Measurements from ENCODE around the gene CXCL6.

CXCL6 gene

DNA sequence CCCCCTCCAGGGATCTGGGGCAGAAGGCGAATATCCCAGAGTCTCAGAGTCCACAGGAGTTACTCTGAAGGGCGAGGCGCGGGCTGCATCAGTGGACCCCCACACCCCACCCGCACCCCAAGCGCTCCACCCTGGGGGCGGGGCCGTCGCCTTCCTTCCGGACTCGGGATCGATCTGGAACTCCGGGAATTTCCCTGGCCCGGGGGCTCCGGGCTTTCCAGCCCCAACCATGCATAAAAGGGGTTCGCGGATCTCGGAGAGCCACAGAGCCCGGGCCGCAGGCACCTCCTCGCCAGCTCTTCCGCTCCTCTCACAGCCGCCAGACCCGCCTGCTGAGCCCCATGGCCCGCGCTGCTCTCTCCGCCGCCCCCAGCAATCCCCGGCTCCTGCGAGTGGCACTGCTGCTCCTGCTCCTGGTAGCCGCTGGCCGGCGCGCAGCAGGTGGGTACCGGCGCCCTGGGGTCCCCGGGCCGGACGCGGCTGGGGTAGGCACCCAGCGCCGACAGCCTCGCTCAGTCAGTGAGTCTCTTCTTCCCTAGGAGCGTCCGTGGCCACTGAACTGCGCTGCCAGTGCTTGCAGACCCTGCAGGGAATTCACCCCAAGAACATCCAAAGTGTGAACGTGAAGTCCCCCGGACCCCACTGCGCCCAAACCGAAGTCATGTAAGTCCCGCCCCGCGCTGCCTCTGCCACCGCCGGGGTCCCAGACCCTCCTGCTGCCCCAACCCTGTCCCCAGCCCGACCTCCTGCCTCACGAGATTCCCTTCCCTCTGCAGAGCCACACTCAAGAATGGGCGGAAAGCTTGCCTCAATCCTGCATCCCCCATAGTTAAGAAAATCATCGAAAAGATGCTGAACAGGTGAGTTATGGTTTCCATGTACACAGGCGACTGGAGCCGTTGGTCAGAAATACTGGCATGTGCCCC lies 32.9 kb downstream of the CXCL6 start, which contains the start of gene CXCL1:
Gene CXCL1, plus strand, starts transcription at position 264 of the 926 bp plus-strand sequence. Its CDS starts 78 bp downstream, at position 342.
- DNase-seq, result peak; percentile 48

DNA sequence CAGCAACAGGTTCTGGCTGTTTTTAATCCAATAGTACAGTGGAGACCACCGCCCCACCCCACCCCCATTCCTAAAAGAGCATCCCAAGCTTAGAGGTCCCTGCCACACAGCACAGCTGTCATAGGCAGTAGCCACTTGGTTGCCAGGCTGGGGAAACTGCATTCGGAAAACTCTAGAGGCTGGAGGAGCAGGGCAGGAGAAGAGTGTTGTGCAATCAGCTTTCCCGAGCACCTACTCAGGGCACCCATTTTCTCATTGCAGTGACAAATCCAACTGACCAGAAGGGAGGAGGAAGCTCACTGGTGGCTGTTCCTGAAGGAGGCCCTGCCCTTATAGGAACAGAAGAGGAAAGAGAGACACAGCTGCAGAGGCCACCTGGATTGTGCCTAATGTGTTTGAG lies 33.8 kb downstream of the CXCL6 start:
- DNase-seq, result no peak

GRCh38 chr4:73870768-73871167 lies 34.3 kb downstream of the CXCL6 start:
- DNase-seq, result no peak

GRCh38 chr4:73871511-73872310 lies 35.2 kb downstream of the CXCL6 start:
- DNase-seq, result no peak

- peak; percentile 48 for DNase-seq
These were observed 36.0 kb downstream of the CXCL6 start for GRCh38 chr4:73872316-73873108.

DNA sequence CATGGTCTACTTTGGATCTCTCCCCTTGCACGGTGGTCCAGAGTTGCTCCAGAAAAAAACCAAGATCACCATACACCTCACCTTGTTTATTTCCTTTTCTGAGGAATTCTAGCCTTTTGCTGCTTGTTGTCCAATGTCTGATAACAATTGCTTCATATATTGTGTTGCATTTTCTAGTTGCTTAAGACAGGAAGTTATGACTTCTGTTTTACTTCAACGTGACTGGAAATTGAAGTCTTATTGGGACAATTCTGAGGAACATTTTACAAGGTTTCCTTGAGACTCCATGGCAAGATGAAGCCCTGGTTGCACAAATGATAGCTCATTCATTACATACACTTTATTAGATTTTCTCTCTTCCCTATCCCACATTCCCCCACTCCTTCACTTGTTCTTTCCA lies 37.9 kb downstream of the CXCL6 start:
- DNase-seq, result peak; percentile 11

GRCh38 chr4:73875401-73875800 lies 38.9 kb downstream of the CXCL6 start:
- DNase-seq, result no peak

- no peak for DNase-seq
These were observed 46.8 kb downstream of the CXCL6 start for GRCh38 chr4:73883306-73883705.

DNA sequence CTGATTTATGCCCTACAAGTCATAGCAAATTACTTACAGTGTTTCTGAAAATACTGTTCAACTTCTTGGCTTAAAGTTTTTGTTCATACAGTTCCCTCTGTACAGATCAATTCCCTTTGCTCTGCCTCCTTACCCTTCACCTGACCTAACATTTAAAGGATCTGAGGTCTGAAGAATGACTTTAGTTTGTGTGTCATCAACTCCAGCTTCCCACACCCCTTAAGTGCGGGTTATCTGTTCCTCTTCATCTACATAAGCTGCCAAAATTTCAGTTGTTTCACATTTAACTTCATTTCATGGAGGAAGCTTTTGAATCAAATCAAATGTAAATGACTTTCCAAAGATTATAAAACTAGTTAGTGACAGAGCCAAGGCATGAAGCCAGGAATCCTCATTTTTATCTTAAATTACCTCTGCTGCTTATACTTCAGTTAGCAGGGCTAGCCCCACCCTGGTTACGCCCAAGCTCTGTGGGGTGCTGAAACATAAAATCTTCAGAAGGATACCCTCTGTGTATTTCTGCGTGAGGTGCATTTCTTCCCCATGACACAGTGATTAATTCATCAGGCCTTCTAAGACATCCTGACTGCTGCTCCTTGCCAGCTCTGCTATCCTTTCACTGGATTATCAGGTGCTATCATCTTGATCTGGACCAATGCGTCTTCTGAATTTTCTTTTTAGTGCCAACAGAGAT lies 49.2 kb downstream of the CXCL6 start:
- DNase-seq, result peak; percentile 49
